Endothelial cell of coronary artery (primary cell): Measurements from ENCODE around the gene FBRS. TPM values are rescaled to one million over a fixed set of nuclear protein-coding genes. Genes with fewer than 3 reads are reported as not detected.

Source experiments
- total RNA-seq: library from RNA; depleted of rRNA; stranded (reverse); fragments of >200 nt; gene quantifications from 2 replicates; pipeline ENCODE4 v1.2.3, GENCODE V29; 2014

Gene FBRS
- total RNA-seq, result 10.4 and 15.4 TPM in 2 replicates

GRCh38 chr16:30657866-30658730 is at the start of gene FBRS:
FBRS (plus strand) TSS chr16:30658431; CDS start chr16:30659519, 1,088 bp downstream.

GRCh38 chr16:30609926-30610839 is 48.0 kb upstream of the FBRS start, which contains the start of gene ZNF689:
ZNF689 (minus strand) TSS chr16:30610389; CDS start chr16:30610041, 348 bp downstream.

GRCh38 chr16:30650369-30651123 is 7.7 kb upstream of the FBRS start, which contains the start of gene PRR14:
PRR14 (plus strand) TSS chr16:30650960; CDS start chr16:30651646, 686 bp downstream.

GRCh38 chr16:30698816-30699614 is 40.8 kb downstream of the FBRS start, which contains the start of gene SRCAP:
SRCAP (plus strand) TSS chr16:30699171; CDS start chr16:30700825, 1,654 bp downstream.

Other genes with a start within 250 kb of the FBRS start
- 20.4 and 35.1 TPM in 2 replicates for gene DCTPP1, start 228.4 kb upstream of the FBRS start, total RNA-seq
- gene SEPHS2, start 212.6 kb upstream of the FBRS start, total RNA-seq, result 13.6 and 13.8 TPM in 2 replicates
- gene ITGAL, start 185.7 kb upstream of the FBRS start, total RNA-seq, result not detected in 2 replicates
- 12.9 and 17.9 TPM in 2 replicates for gene ZNF768, start 131.9 kb upstream of the FBRS start, total RNA-seq
- 4.6 and 5.9 TPM in 2 replicates for gene ZNF747, start 123.6 kb upstream of the FBRS start, total RNA-seq
- gene ZNF764, start 100.1 kb upstream of the FBRS start, total RNA-seq, result 3.1 and 3.7 TPM in 2 replicates
- gene ZNF688, start 86.7 kb upstream of the FBRS start, total RNA-seq, result 6.1 and 8.5 TPM in 2 replicates
- gene ZNF785, start 72.7 kb upstream of the FBRS start, total RNA-seq, result 7.1 and 9.4 TPM in 2 replicates
- gene ZNF689, start 48.0 kb upstream of the FBRS start, total RNA-seq, result 3.1 and 3.5 TPM in 2 replicates
- 3.8 and 5.0 TPM in 2 replicates for gene PRR14, start 7.5 kb upstream of the FBRS start, total RNA-seq
- 23.7 and 34.1 TPM in 2 replicates for gene SRCAP, start 40.7 kb downstream of the FBRS start, total RNA-seq
- 13.6 and 15.5 TPM in 2 replicates for gene PHKG2, start 90.0 kb downstream of the FBRS start, total RNA-seq
- 1.1 and 1.8 TPM in 2 replicates for gene CFAP119, start 103.6 kb downstream of the FBRS start, total RNA-seq
- 62.3 and 62.9 TPM in 2 replicates for gene RNF40, start 103.9 kb downstream of the FBRS start, total RNA-seq
- gene ZNF629, start 128.8 kb downstream of the FBRS start, total RNA-seq, result 6.2 and 8.4 TPM in 2 replicates
- gene BCL7C, start 235.6 kb downstream of the FBRS start, total RNA-seq, result 19.8 and 26.7 TPM in 2 replicates
- gene CTF1, start 238.2 kb downstream of the FBRS start, total RNA-seq, result 0.09 TPM in 2 replicates